Lower lobe of right lung (tissue), 2 donors: ENCODE measurements around the gene SLC5A4. TPM values are rescaled to one million over a fixed set of nuclear protein-coding genes. Genes with fewer than 3 reads are reported as not detected.
A peak's percentile ranks its signal among the peaks of the same experiment; 100 is the strongest.

Experiments used
- ATAC-seq, 2 donors: fragments of 200-7000 bp; cut with Tn5 transposase; one replicate each; pipeline ENCODE4 v1.9.1; 2020 to 2022; ENCODE audit warnings: mild to moderate bottlenecking in 2 of 2, moderate library complexity in 2 of 2
- DNase-seq: peaks from one replicate; pipeline ENCODE4 v3.0.0-alpha.2; 2020
- H3K27ac ChIP-seq: fragments of 200-600 bp; one replicate; pipeline ENCODE4 v1.8.0; 2022
- H3K27me3 ChIP-seq: fragments of 200-600 bp; one replicate; pipeline ENCODE4 v1.8.0; 2022; ENCODE audit warnings: low read depth
- H3K36me3 ChIP-seq: fragments of 200-600 bp; one replicate; pipeline ENCODE4 v1.8.0; 2022; ENCODE audit warnings: mild to moderate bottlenecking
- H3K4me1 ChIP-seq: fragments of 200-600 bp; one replicate; pipeline ENCODE4 v1.8.0; 2022
- H3K4me3 ChIP-seq: fragments of 200-600 bp; one replicate; pipeline ENCODE4 v1.8.0; 2022; ENCODE audit warnings: mild to moderate bottlenecking
- H3K9me3 ChIP-seq: fragments of 200-600 bp; one replicate; pipeline ENCODE4 v1.8.0; 2022
- intact Hi-C: fragments of 100-400 bp; cut with DNase I; formaldehyde crosslinking; loops from one replicate; pipeline ENCODE4 v1.11.0; 2022
- total RNA-seq: library from RNA; stranded (reverse); fragmentation: NEBNext Ultra II Directional; extraction: Animal tissue kit (Norgen Biotek cat#: 25700); gene quantifications from one replicate; pipeline ENCODE4 v1.2.1, GENCODE V29; 2021
- TF ChIP-seq, protein P1 (sequence below): fragments of 200-600 bp; IDR thresholded peaks from one replicate; pipeline ENCODE4 v1.8.0; 2022; ENCODE audit warnings: antibody characterized with exemption, mild to moderate bottlenecking
- donor health status: DM: no; HTN: yes; CAD: no; lungs with severe emphysema.

The SLC5A4 gene
- total RNA-seq, 1 donor from 2014 or later, result 1.4 TPM

DNA sequence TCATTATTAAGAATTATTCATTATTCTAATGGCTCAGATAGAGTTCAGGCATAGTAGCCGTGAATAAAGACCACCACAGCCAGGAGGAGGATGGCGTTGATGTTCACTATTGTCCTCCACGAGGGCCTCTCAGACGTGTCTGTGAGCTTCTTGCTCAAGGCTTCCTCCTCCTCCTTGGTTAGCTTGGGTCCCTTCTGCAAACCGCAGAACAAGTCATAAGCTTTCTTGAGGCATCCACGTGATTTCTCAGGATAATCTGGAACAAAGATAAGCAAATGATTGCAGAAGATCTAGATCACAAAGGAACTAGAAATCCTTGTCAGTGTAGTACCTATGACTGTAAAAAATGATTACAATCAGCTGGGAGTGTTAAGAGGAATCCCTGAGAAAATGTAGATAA, 36.7 kb downstream of the SLC5A4 start:
- intact Hi-C loops, result no loop called here

DNA sequence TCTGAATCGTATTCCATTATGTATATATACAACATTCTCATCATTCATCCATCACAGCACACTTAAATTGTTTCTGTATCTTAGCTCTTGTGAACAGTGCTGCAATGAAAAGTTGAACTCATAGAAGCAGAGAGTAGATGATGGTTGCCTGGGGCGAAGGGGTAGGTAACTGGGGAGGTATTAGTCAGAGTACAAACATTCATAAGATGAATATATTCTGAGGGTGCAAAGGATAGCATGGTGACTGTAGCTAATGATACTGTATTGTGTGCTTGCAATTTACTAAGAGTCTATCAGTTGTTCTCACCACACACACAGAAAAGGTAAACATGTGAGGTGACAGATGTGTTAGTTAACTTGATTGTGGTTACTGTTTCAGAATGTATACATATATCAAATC, 37.7 kb downstream of the SLC5A4 start:
- intact Hi-C loops, result no loop called here
- no peaks in the 10 kb centered on the region for H3K4me1 ChIP-seq
- DNase-seq, result no peak
- ATAC-seq, result no peak
- H3K36me3 ChIP-seq, result no peaks in the 10 kb centered on the region
- H3K27me3 ChIP-seq, result no peaks in the 10 kb centered on the region
- no peak overlapping the region for H3K27ac ChIP-seq
- TF ChIP-seq, protein P1, sequence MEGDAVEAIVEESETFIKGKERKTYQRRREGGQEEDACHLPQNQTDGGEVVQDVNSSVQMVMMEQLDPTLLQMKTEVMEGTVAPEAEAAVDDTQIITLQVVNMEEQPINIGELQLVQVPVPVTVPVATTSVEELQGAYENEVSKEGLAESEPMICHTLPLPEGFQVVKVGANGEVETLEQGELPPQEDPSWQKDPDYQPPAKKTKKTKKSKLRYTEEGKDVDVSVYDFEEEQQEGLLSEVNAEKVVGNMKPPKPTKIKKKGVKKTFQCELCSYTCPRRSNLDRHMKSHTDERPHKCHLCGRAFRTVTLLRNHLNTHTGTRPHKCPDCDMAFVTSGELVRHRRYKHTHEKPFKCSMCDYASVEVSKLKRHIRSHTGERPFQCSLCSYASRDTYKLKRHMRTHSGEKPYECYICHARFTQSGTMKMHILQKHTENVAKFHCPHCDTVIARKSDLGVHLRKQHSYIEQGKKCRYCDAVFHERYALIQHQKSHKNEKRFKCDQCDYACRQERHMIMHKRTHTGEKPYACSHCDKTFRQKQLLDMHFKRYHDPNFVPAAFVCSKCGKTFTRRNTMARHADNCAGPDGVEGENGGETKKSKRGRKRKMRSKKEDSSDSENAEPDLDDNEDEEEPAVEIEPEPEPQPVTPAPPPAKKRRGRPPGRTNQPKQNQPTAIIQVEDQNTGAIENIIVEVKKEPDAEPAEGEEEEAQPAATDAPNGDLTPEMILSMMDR, result no peak
- no peaks in the 10 kb centered on the region for H3K9me3 ChIP-seq
- no peak overlapping the region for H3K4me3 ChIP-seq

More for the DNA sequence above, 36.7 kb downstream of the SLC5A4 start:
- Histone ChIP-seq H3K4me3 (no peak overlapping the region), H3K27ac (no peak overlapping the region), H3K36me3 (no peaks in the 10 kb centered on the region), H3K4me1 (no peaks in the 10 kb centered on the region), H3K9me3 (no peaks in the 10 kb centered on the region), H3K27me3 (no peaks in the 10 kb centered on the region)
- DNase-seq, result no peak
- TF ChIP-seq, protein P1, result no peak
- peak; percentile 73 to 77 for ATAC-seq

DNA sequence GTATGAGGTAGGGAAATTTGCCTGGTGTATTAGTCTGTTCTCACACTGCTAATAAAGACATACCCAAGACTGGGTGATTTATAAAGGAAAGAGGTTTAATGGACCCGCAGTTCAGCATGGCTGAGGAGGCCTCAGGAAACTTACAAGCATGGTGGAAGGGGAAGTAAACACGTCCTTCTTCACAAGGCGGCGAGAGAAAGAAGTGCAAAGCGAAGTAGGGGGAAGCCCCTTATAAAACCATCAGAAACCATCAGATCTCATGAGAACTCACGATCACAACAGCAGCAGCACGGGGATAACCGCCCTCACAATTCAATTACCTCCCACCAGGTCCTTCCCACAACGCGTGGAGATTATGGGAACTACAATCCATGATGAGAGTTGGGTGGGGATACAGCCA, 38.2 kb downstream of the SLC5A4 start:
- Histone ChIP-seq H3K4me3 (no peak overlapping the region), H3K9me3 (no peaks in the 10 kb centered on the region), H3K27ac (no peak overlapping the region), H3K27me3 (no peaks in the 10 kb centered on the region), H3K36me3 (no peaks in the 10 kb centered on the region), H3K4me1 (no peaks in the 10 kb centered on the region)
- DNase-seq (no peak), ATAC-seq (no peak)
- intact Hi-C loops, result no loop called here
- TF ChIP-seq, protein P1, result no peak

DNA sequence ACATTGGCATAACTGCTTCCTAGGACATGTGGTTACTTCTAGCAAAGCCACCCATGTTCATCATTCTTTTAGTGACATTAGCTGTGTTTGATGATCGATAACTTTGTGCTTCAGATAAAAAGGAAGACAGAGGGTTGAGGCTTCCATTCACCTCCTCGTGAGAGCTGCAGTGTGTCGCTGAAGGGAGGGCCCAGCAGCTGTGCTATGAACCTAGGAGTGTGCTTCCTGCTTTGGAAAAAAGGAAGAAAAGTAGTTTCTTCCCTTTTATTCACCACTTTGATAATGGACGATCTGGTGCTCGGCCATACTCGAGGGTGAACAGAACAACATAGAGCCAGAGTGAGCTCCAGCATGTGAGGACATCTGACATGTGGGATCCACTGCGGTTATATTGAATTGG, 44.1 kb downstream of the SLC5A4 start:
- intact Hi-C loops, result no loop called here
- no peak for DNase-seq
- TF ChIP-seq, protein P1, result no peak
- no peak overlapping the region for H3K27ac ChIP-seq
- ATAC-seq, result no peak
- no peaks in the 10 kb centered on the region for H3K4me1 ChIP-seq
- H3K9me3 ChIP-seq, result no peaks in the 10 kb centered on the region
- H3K36me3 ChIP-seq, result no peaks in the 10 kb centered on the region
- no peaks in the 10 kb centered on the region for H3K27me3 ChIP-seq
- H3K4me3 ChIP-seq, result no peak overlapping the region

DNA sequence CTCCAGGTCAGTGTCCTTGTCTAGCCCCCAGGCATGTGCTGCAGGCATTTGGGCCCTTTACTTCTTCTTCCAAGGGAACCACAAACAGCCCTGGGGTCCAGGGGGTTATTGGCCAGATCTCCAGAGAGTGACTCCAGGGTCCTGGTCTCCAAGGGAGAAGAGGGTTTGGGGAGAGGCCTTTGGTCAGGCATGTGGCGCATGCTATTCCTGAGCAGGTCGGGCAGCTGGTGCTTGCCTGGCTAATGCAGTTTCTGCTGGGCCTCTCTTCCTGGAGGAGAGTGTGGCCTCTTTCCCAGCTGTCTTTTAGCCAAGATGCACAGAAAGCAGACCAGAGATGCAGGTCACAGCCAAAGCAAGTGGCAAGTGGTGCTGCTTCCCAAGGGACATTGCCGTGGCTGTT, 46.5 kb downstream of the SLC5A4 start:
- intact Hi-C loops, result no loop called here
- no peaks in the 10 kb centered on the region for H3K9me3 ChIP-seq
- no peaks in the 10 kb centered on the region for H3K4me1 ChIP-seq
- DNase-seq (no peak), ATAC-seq (no peak)
- peaks cover 10% of the 10 kb centered on the region for H3K27me3 ChIP-seq
- H3K36me3 ChIP-seq, result no peaks in the 10 kb centered on the region
- TF ChIP-seq, protein P1, result no peak
- no peak overlapping the region for H3K27ac ChIP-seq
- no peak overlapping the region for H3K4me3 ChIP-seq

DNA sequence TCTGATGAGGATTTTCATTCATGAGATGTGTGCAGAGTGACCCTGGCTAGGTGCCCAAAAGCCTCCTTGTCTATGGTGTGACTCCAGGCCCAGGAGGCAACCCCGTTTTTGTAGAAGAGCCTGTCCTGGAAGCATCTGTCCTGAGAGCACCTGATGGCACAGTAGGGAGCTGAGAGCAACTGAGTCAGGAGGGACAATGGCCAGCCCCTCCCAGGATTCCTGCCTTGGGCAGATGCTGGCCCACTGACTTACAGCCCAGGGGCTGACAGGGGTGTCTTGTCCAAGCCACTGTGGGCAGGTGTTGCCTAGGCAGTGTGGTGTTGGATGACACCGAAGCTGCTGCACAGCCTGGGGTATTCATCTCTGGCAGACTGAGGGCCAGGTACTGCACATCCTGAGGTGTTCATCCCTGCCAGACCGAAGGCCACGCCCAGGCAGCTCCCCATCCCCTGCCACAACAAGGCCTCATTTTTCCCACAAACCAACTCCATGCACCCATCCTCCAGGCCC, 47.1 kb downstream of the SLC5A4 start:
- intact Hi-C loops, result no loop called here
- ATAC-seq, result no peak

More for the DNA sequence above, 47.1 kb downstream of the SLC5A4 start:
- H3K4me1 ChIP-seq, result peaks cover 3% of the 10 kb centered on the region
- H3K9me3 ChIP-seq, result no peaks in the 10 kb centered on the region
- no peaks in the 10 kb centered on the region for H3K36me3 ChIP-seq
- DNase-seq, result no peak
- H3K4me3 ChIP-seq, result no peak overlapping the region
- H3K27me3 ChIP-seq, result peaks cover 16% of the 10 kb centered on the region
- no peak overlapping the region for H3K27ac ChIP-seq
- TF ChIP-seq, protein P1, result no peak
